BLaER1 (cell line): ENCODE results near the gene DLX3.

ENCODE experiments used
- H3K27ac ChIP-seq: shearing (Covaris generic); formaldehyde crosslinking; 2 replicates; pipeline ENCODE4 v1.8.1; 2022
- H3K27me3 ChIP-seq: shearing (Covaris generic); formaldehyde crosslinking; 2 replicates; pipeline ENCODE4 v1.8.1; 2022
- H3K36me3 ChIP-seq: shearing (Covaris generic); formaldehyde crosslinking; 2 replicates; pipeline ENCODE4 v1.8.1; 2022
- H3K4me1 ChIP-seq: shearing (Covaris generic); formaldehyde crosslinking; 2 replicates; pipeline ENCODE4 v1.8.1; 2022
- H3K4me2 ChIP-seq: shearing (Covaris generic); formaldehyde crosslinking; 2 replicates; pipeline ENCODE4 v1.8.1; 2022
- H3K4me3 ChIP-seq: shearing (Covaris generic); formaldehyde crosslinking; 2 replicates; pipeline ENCODE4 v1.8.1; 2022
- H3K9ac ChIP-seq: shearing (Covaris generic); formaldehyde crosslinking; 2 replicates; pipeline ENCODE4 v1.8.1; 2022
- H3K9me3 ChIP-seq: shearing (Covaris generic); formaldehyde crosslinking; 2 replicates; pipeline ENCODE4 v1.8.1; 2022
- H4K20me1 ChIP-seq: shearing (Covaris generic); formaldehyde crosslinking; 2 replicates; pipeline ENCODE4 v1.8.1; 2022
- Cebpa-rat ChIP-seq: shearing (Covaris generic); IDR thresholded peaks from 2 replicates; pipeline ENCODE4 v1.8.1; 2022

DLX3 gene

GRCh38 chr17:50024808-50025207 is 29.8 kb upstream of the DLX3 start:
- Histone ChIP-seq H3K4me1 (peaks cover 22% of the 10 kb centered on the region), H3K9ac (no peak overlapping the region), H3K4me3 (no peak overlapping the region), H4K20me1 (peaks cover 32% of the 10 kb centered on the region), H3K27me3 (peaks cover 42% of the 10 kb centered on the region), H3K27ac (no peak overlapping the region), H3K4me2 (no peak overlapping the region), H3K9me3 (no peaks in the 10 kb centered on the region), H3K36me3 (no peaks in the 10 kb centered on the region)
- TF ChIP-seq Cebpa-rat, result no peak

- Histone ChIP-seq H4K20me1 (peaks cover 26% of the 10 kb centered on the region), H3K4me3 (no peak overlapping the region), H3K27ac (no peak overlapping the region), H3K9ac (no peak overlapping the region), H3K9me3 (no peaks in the 10 kb centered on the region), H3K4me2 (no peak overlapping the region), H3K27me3 (peaks cover 33% of the 10 kb centered on the region), H3K36me3 (no peaks in the 10 kb centered on the region), H3K4me1 (peaks cover 20% of the 10 kb centered on the region)
- no peak for TF ChIP-seq Cebpa-rat
These were observed 28.5 kb upstream of the DLX3 start for GRCh38 chr17:50023520-50023919.

GRCh38 chr17:50022463-50023130 is 27.6 kb upstream of the DLX3 start:
- Histone ChIP-seq H3K27ac (no peak overlapping the region), H3K36me3 (no peaks in the 10 kb centered on the region), H3K9me3 (no peaks in the 10 kb centered on the region), H3K4me2 (no peak overlapping the region), H3K27me3 (peaks cover 25% of the 10 kb centered on the region), H4K20me1 (peaks cover 18% of the 10 kb centered on the region), H3K4me3 (no peak overlapping the region), H3K9ac (no peak overlapping the region), H3K4me1 (peaks cover 11% of the 10 kb centered on the region)
- TF ChIP-seq Cebpa-rat, result no peak

- Histone ChIP-seq H3K4me1 (peaks cover 4% of the 10 kb centered on the region; the same call in 1 of the 2 replicates), H3K4me3 (no peak overlapping the region), H3K36me3 (no peaks in the 10 kb centered on the region), H3K9me3 (no peaks in the 10 kb centered on the region), H3K27ac (no peak overlapping the region), H4K20me1 (peaks cover 10% of the 10 kb centered on the region), H3K9ac (no peak overlapping the region), H3K27me3 (peaks cover 18% of the 10 kb centered on the region), H3K4me2 (no peak overlapping the region)
- TF ChIP-seq Cebpa-rat, result no peak
These were observed 26.8 kb upstream of the DLX3 start for GRCh38 chr17:50021681-50022370.

GRCh38 chr17:50020841-50021599 is 26.0 kb upstream of the DLX3 start:
- Histone ChIP-seq H3K27me3 (peaks cover 10% of the 10 kb centered on the region), H3K36me3 (no peaks in the 10 kb centered on the region), H4K20me1 (peaks cover 2% of the 10 kb centered on the region; the same call in 1 of the 2 replicates), H3K9ac (no peak overlapping the region), H3K4me1 (no peaks in the 10 kb centered on the region; the same call in 1 of the 2 replicates), H3K27ac (no peak overlapping the region), H3K4me3 (no peak overlapping the region), H3K4me2 (no peak overlapping the region), H3K9me3 (no peaks in the 10 kb centered on the region)
- no peak for TF ChIP-seq Cebpa-rat

- Histone ChIP-seq H3K27ac (no peak overlapping the region), H3K27me3 (0 out of 2 replicates have a peak, but pooled peaks cover 5% of the 10 kb centered on the region), H3K9ac (no peak overlapping the region), H3K4me1 (no peaks in the 10 kb centered on the region; the same call in 1 of the 2 replicates), H3K4me2 (peak overlapping the region; percentile 17; the same call in 1 of the 2 replicates), H3K4me3 (no peak overlapping the region), H3K36me3 (no peaks in the 10 kb centered on the region), H4K20me1 (no peaks in the 10 kb centered on the region), H3K9me3 (peaks cover 14% of the 10 kb centered on the region)
- TF ChIP-seq Cebpa-rat, result no peak
These were observed 23.9 kb upstream of the DLX3 start for GRCh38 chr17:50018909-50019308.

GRCh38 chr17:50015146-50015545 is 20.1 kb upstream of the DLX3 start:
- no peak overlapping the region for H3K9ac ChIP-seq
- no peak for TF ChIP-seq Cebpa-rat

GRCh38 chr17:50014471-50015088 is 19.6 kb upstream of the DLX3 start:
- no peak for TF ChIP-seq Cebpa-rat
- 0 out of 2 replicates have a peak overlapping the region, but pooled peaks have one; percentile 5 for H3K4me3 ChIP-seq
- H3K4me2 ChIP-seq, result no peak overlapping the region
- no peaks in the 10 kb centered on the region; the same call in 1 of the 2 replicates for H3K4me1 ChIP-seq
- H3K36me3 ChIP-seq, result no peaks in the 10 kb centered on the region
- H4K20me1 ChIP-seq, result no peaks in the 10 kb centered on the region
- peaks cover 34% of the 10 kb centered on the region for H3K9me3 ChIP-seq
- no peak overlapping the region for H3K9ac ChIP-seq
- no peaks in the 10 kb centered on the region for H3K27me3 ChIP-seq
- H3K27ac ChIP-seq, result no peak overlapping the region

More at GRCh38 chr17:50015146-50015545, 20.1 kb upstream of the DLX3 start:
- no peak overlapping the region for H3K27ac ChIP-seq
- H3K4me3 ChIP-seq, result no peak overlapping the region
- no peaks in the 10 kb centered on the region; the same call in 1 of the 2 replicates for H3K4me1 ChIP-seq
- H3K9me3 ChIP-seq, result peaks cover 28% of the 10 kb centered on the region
- no peaks in the 10 kb centered on the region for H3K27me3 ChIP-seq
- no peaks in the 10 kb centered on the region for H4K20me1 ChIP-seq
- no peak overlapping the region for H3K4me2 ChIP-seq
- H3K36me3 ChIP-seq, result no peaks in the 10 kb centered on the region

GRCh38 chr17:50013079-50013478 is 18.1 kb upstream of the DLX3 start:
- Histone ChIP-seq H4K20me1 (no peaks in the 10 kb centered on the region), H3K27ac (no peak overlapping the region), H3K4me3 (no peak overlapping the region), H3K9me3 (peaks cover 42% of the 10 kb centered on the region), H3K9ac (no peak overlapping the region), H3K27me3 (no peaks in the 10 kb centered on the region), H3K4me1 (peaks cover under 1% of the 10 kb centered on the region; the same call in 1 of the 2 replicates), H3K4me2 (no peak overlapping the region), H3K36me3 (no peaks in the 10 kb centered on the region)
- TF ChIP-seq Cebpa-rat, result no peak
